ENCODE measurements around the gene TSSK2. TPM values are rescaled to one million over a fixed set of nuclear protein-coding genes. Genes with fewer than 3 reads are reported as not detected.
A peak's percentile ranks its signal among the peaks of the same experiment; 100 is the strongest.

Gene TSSK2
- total RNA-seq, 1 donor from 2014 or later = not detected

GRCh38 chr22:19127329-19128008, 3.6 kb upstream of the TSSK2 start:
- Histone ChIP-seq H3K27me3 (ENCODE audit: control insufficient read depth, insufficient read depth, low read length) (no peaks in the 10 kb centered on the region), H3K4me3 (ENCODE audit: low read depth, low read length) (no peak overlapping the region), H3K36me3 (ENCODE audit: control insufficient read depth, insufficient read depth, low read length) (no peaks in the 10 kb centered on the region)
- no peak for DNase-seq (ENCODE audit: low read depth)
- TF ChIP-seq, protein P1, sequence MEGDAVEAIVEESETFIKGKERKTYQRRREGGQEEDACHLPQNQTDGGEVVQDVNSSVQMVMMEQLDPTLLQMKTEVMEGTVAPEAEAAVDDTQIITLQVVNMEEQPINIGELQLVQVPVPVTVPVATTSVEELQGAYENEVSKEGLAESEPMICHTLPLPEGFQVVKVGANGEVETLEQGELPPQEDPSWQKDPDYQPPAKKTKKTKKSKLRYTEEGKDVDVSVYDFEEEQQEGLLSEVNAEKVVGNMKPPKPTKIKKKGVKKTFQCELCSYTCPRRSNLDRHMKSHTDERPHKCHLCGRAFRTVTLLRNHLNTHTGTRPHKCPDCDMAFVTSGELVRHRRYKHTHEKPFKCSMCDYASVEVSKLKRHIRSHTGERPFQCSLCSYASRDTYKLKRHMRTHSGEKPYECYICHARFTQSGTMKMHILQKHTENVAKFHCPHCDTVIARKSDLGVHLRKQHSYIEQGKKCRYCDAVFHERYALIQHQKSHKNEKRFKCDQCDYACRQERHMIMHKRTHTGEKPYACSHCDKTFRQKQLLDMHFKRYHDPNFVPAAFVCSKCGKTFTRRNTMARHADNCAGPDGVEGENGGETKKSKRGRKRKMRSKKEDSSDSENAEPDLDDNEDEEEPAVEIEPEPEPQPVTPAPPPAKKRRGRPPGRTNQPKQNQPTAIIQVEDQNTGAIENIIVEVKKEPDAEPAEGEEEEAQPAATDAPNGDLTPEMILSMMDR (IDR thresholded peaks at IDR 0.05; ENCODE audit: insufficient read depth, low read length, severe bottlenecking) = no peak
- no peak for FAIRE-seq

GRCh38 chr22:19128009-19128401, 3.1 kb upstream of the TSSK2 start:
- FAIRE-seq (no peak), DNase-seq (ENCODE audit: low read depth) (no peak)
- H3K36me3 ChIP-seq (ENCODE audit: control insufficient read depth, insufficient read depth, low read length) = no peaks in the 10 kb centered on the region
- no peak overlapping the region for H3K4me3 ChIP-seq (ENCODE audit: low read depth, low read length)
- TF ChIP-seq, protein P1 (IDR thresholded peaks at IDR 0.05; ENCODE audit: insufficient read depth, low read length, severe bottlenecking) = no peak
- no peaks in the 10 kb centered on the region for H3K27me3 ChIP-seq (ENCODE audit: control insufficient read depth, insufficient read depth, low read length)

- TF ChIP-seq, protein P1 (IDR thresholded peaks at IDR 0.05; ENCODE audit: insufficient read depth, low read length, severe bottlenecking) = no peak
- H3K27me3 ChIP-seq (ENCODE audit: control insufficient read depth, insufficient read depth, low read length) = no peaks in the 10 kb centered on the region
- no peak for DNase-seq (ENCODE audit: low read depth)
- H3K4me3 ChIP-seq (ENCODE audit: low read depth, low read length) = no peak overlapping the region
- peaks cover under 1% of the 10 kb centered on the region for H3K36me3 ChIP-seq (ENCODE audit: control insufficient read depth, insufficient read depth, low read length)
- FAIRE-seq = peak; percentile 66
These were observed 2.0 kb upstream of the TSSK2 start for GRCh38 chr22:19128946-19129727.

DNA sequence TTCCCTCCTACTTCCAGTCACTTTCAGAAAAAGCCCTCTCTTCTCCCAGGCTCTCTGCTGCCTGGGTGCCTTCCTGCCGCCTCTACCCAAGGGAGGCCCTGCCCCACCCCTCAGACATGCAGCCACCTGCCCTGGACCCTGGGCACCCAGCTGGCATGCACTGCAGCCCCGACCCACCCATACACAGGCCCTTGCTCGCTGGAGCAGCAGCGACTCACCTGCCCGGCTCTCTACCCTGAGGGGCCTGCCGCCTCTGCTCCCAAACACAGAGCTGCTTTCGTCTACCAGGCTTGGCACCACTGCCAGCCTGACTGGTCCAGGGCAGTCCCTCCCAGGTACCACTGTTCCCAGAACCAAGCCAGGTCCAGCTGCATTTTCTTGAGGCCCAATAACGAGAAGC, 1.2 kb upstream of the TSSK2 start:
- peak; percentile 81 for DNase-seq (ENCODE audit: low read depth)
- no peaks in the 10 kb centered on the region for H3K27me3 ChIP-seq (ENCODE audit: control insufficient read depth, insufficient read depth, low read length)
- no peak for FAIRE-seq
- no peak overlapping the region for H3K4me3 ChIP-seq (ENCODE audit: low read depth, low read length)
- TF ChIP-seq, protein P1 (IDR thresholded peaks at IDR 0.05; ENCODE audit: insufficient read depth, low read length, severe bottlenecking) = no peak
- H3K36me3 ChIP-seq (ENCODE audit: control insufficient read depth, insufficient read depth, low read length) = peaks cover 7% of the 10 kb centered on the region

DNA sequence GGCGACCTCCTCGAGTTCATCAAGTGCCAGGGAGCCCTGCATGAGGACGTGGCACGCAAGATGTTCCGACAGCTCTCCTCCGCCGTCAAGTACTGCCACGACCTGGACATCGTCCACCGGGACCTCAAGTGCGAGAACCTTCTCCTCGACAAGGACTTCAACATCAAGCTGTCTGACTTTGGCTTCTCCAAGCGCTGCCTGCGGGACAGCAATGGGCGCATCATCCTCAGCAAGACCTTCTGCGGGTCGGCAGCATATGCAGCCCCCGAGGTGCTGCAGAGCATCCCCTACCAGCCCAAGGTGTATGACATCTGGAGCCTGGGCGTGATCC, 542 bp downstream of the TSSK2 start:
- Histone ChIP-seq H3K36me3 (ENCODE audit: control insufficient read depth, insufficient read depth, low read length) (peaks cover 14% of the 10 kb centered on the region), H3K4me3 (ENCODE audit: low read depth, low read length) (no peak overlapping the region), H3K27me3 (ENCODE audit: control insufficient read depth, insufficient read depth, low read length) (no peaks in the 10 kb centered on the region)
- DNase-seq (ENCODE audit: low read depth) (no peak), FAIRE-seq (peak; percentile 52)
- TF ChIP-seq, protein P1 (IDR thresholded peaks at IDR 0.05; ENCODE audit: insufficient read depth, low read length, severe bottlenecking) = no peak
